Hepatocyte (in vitro differentiated cells): ENCODE measurements around the gene TBC1D9. TPM values are rescaled to one million over a fixed set of nuclear protein-coding genes. Genes with fewer than 3 reads are reported as not detected.
A peak's percentile ranks its signal among the peaks of the same experiment; 100 is the strongest.

Experiments
- DNase-seq: peaks from one replicate; pipeline ENCODE4 v3.0.0-alpha.2; 2016; ENCODE audit warnings: low spot score
- H2AFZ ChIP-seq: fragments of 200-600 bp; sonication (generic); 2 replicates; pipeline ENCODE4 v1.6.0; 2016; ENCODE audit warnings: antibody characterized with exemption, mild to moderate bottlenecking
- H3K27ac ChIP-seq: fragments of 200-600 bp; sonication (generic); 2 replicates; pipeline ENCODE4 v1.5.1; 2016; ENCODE audit warnings: mild to moderate bottlenecking
- H3K27me3 ChIP-seq: fragments of 200-600 bp; sonication (generic); 2 replicates; pipeline ENCODE4 v1.6.1; 2016
- H3K36me3 ChIP-seq: fragments of 200-600 bp; sonication (generic); replicated peaks from 2 replicates; pipeline ENCODE4 v1.5.1; 2016; ENCODE audit warnings: low read depth; ENCODE audit not compliant: insufficient read depth
- H3K4me1 ChIP-seq: fragments of 200-600 bp; sonication (generic); 2 replicates; pipeline ENCODE4 v1.5.1; 2016; ENCODE audit warnings: mild to moderate bottlenecking, moderate library complexity; ENCODE audit not compliant: insufficient read depth
- H3K4me2 ChIP-seq: fragments of 200-600 bp; sonication (generic); 2 replicates; pipeline ENCODE4 v1.6.0; 2016
- H3K4me3 ChIP-seq: fragments of 200-600 bp; sonication (generic); 2 replicates; pipeline ENCODE4 v1.5.1; 2016; ENCODE audit warnings: mild to moderate bottlenecking
- H3K79me2 ChIP-seq: fragments of 200-600 bp; sonication (generic); 2 replicates; pipeline ENCODE4 v1.6.0; 2017; ENCODE audit warnings: mild to moderate bottlenecking
- H3K9me2 ChIP-seq: fragments of 200-600 bp; sonication (generic); replicated peaks from 2 replicates; pipeline ENCODE4 v1.6.0; 2017; ENCODE audit warnings: mild to moderate bottlenecking; ENCODE audit not compliant: insufficient read depth
- H3K9me3 ChIP-seq: fragments of 200-600 bp; sonication (generic); 2 replicates; pipeline ENCODE4 v1.5.1; 2016; ENCODE audit warnings: low read depth, mild to moderate bottlenecking
- H4K20me1 ChIP-seq: fragments of 200-600 bp; sonication (generic); 2 replicates; pipeline ENCODE4 v1.6.0; 2016; ENCODE audit warnings: mild to moderate bottlenecking; ENCODE audit not compliant: insufficient read depth, poor library complexity, severe bottlenecking
- EZH2 ChIP-seq: fragments of 200-600 bp; sonication (generic); IDR thresholded peaks from 2 replicates; pipeline ENCODE4 v1.6.1; 2016; ENCODE audit warnings: antibody characterized with exemption, mild to moderate bottlenecking, borderline replicate concordance
- EZH2phosphoT487 ChIP-seq: fragments of 200-600 bp; sonication (generic); IDR thresholded peaks from one replicate; pipeline ENCODE4 v1.6.1; 2018; ENCODE audit warnings: antibody characterized with exemption, mild to moderate bottlenecking, low read depth, moderate library complexity; ENCODE audit not compliant: unreplicated experiment, severe bottlenecking
- WGBS: methylation state at CpG from one replicate; pipeline ENCODE4 v1.1.6; 2016; ENCODE audit warnings: low lambda C conversion rate; ENCODE audit errors: missing lambda C conversion rate; 5-methylcytosine and 5-hydroxymethylcytosine counted together
- polyA plus RNA-seq: library from polyadenylated mRNA; unstranded; fragments of >200 nt; fragmentation: Nextera tagmentation; extraction: Ambion mirVana; gene quantifications from 2 replicates; pipeline ENCODE4 v1.2.1, GENCODE V29; 2016
- total RNA-seq: library from RNA; depleted of rRNA; stranded (reverse); fragments of >200 nt; gene quantifications from 2 replicates; pipeline ENCODE4 v1.2.3, GENCODE V29; 2014
- TF ChIP-seq, protein P1 (sequence below): fragments of 200-600 bp; sonication (generic); IDR thresholded peaks from 2 replicates; pipeline ENCODE4 v1.5.1; 2016; ENCODE audit warnings: antibody characterized with exemption, mild to moderate bottlenecking; ENCODE audit not compliant: poor library complexity

TBC1D9 gene
- total and polyA plus RNA-seq, 2 experiments from 2014 or later, result 10.5 to 35.6 TPM

GRCh38 chr4:140719686-140720085 is 36.5 kb downstream of the TBC1D9 start:
- 91% methylated on average over 2 of the region's 2 CpGs for WGBS
- H3K4me1 ChIP-seq, result peaks cover 14% of the 10 kb centered on the region
- peaks cover 95% of the 10 kb centered on the region for H3K79me2 ChIP-seq
- no peak for DNase-seq
- H3K27me3 ChIP-seq, result no peaks in the 10 kb centered on the region
- no peak overlapping the region for H3K27ac ChIP-seq
- H3K36me3 ChIP-seq, result no peaks in the 10 kb centered on the region
- no peaks in the 10 kb centered on the region for H4K20me1 ChIP-seq
- H3K9me2 ChIP-seq, result no peaks in the 10 kb centered on the region
- TF ChIP-seq EZH2phosphoT487, result no peak
- TF ChIP-seq, protein P1, sequence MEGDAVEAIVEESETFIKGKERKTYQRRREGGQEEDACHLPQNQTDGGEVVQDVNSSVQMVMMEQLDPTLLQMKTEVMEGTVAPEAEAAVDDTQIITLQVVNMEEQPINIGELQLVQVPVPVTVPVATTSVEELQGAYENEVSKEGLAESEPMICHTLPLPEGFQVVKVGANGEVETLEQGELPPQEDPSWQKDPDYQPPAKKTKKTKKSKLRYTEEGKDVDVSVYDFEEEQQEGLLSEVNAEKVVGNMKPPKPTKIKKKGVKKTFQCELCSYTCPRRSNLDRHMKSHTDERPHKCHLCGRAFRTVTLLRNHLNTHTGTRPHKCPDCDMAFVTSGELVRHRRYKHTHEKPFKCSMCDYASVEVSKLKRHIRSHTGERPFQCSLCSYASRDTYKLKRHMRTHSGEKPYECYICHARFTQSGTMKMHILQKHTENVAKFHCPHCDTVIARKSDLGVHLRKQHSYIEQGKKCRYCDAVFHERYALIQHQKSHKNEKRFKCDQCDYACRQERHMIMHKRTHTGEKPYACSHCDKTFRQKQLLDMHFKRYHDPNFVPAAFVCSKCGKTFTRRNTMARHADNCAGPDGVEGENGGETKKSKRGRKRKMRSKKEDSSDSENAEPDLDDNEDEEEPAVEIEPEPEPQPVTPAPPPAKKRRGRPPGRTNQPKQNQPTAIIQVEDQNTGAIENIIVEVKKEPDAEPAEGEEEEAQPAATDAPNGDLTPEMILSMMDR, result no peak
- no peak for TF ChIP-seq EZH2
- H2AFZ ChIP-seq, result no peak overlapping the region
- no peaks in the 10 kb centered on the region for H3K9me3 ChIP-seq
- H3K4me2 ChIP-seq, result no peak overlapping the region
- no peak overlapping the region for H3K4me3 ChIP-seq

GRCh38 chr4:140719022-140719421 is 37.2 kb downstream of the TBC1D9 start:
- Histone ChIP-seq H3K9me3 (no peaks in the 10 kb centered on the region), H2AFZ (no peak overlapping the region), H3K4me1 (peaks cover 14% of the 10 kb centered on the region), H3K27ac (peak overlapping the region; percentile 58), H3K27me3 (no peaks in the 10 kb centered on the region), H3K79me2 (peaks cover 95% of the 10 kb centered on the region), H3K9me2 (no peaks in the 10 kb centered on the region), H3K4me3 (no peak overlapping the region), H4K20me1 (no peaks in the 10 kb centered on the region), H3K4me2 (no peak overlapping the region), H3K36me3 (no peaks in the 10 kb centered on the region)
- TF ChIP-seq, protein P1, result no peak
- TF ChIP-seq EZH2phosphoT487 (no peak), EZH2 (no peak)
- 93% methylated on average over 2 of the region's 2 CpGs for WGBS
- no peak for DNase-seq

- DNase-seq, result no peak
- no peak for TF ChIP-seq EZH2phosphoT487
- TF ChIP-seq EZH2, result no peak
- TF ChIP-seq, protein P1, result no peak
- 50% methylated on average over 3 of the region's 3 CpGs for WGBS
- Histone ChIP-seq H2AFZ (no peak overlapping the region), H3K27ac (peak overlapping the region; percentile 58), H3K9me3 (no peaks in the 10 kb centered on the region), H3K4me3 (no peak overlapping the region), H3K27me3 (no peaks in the 10 kb centered on the region), H3K79me2 (peaks cover 94% of the 10 kb centered on the region), H4K20me1 (no peaks in the 10 kb centered on the region), H3K9me2 (no peaks in the 10 kb centered on the region), H3K4me2 (no peak overlapping the region), H3K36me3 (no peaks in the 10 kb centered on the region), H3K4me1 (peaks cover 14% of the 10 kb centered on the region)
Measured at GRCh38 chr4:140718241-140718952, 37.8 kb downstream of the TBC1D9 start.
